Left lobe of liver (tissue), 2 donors: Measurements from ENCODE around the gene ARPC1A. TPM values are rescaled to one million over a fixed set of nuclear protein-coding genes. Genes with fewer than 3 reads are reported as not detected.
"Not testable (repeated sequence)": the region's sequence is repeated elsewhere in the genome, so short reads cannot be mapped to it uniquely, and the experiment has no call there.

Experiments
- ATAC-seq: fragments of 200-7000 bp; cut with Tn5 transposase; one replicate; pipeline ENCODE4 v1.9.1; 2020; ENCODE audit warnings: mild to moderate bottlenecking, moderate library complexity
- DNase-seq: peaks from one replicate; pipeline ENCODE4 v3.0.0-alpha.2; 2020; ENCODE audit warnings: low spot score
- total RNA-seq: library from RNA; stranded (reverse); gene quantifications from one replicate; pipeline ENCODE4 v1.2.1, GENCODE V29; 2021
- donor health status: DM: no; HTN: no; CAD: no; lungs with moderate emphysema.
- donor health status: DM: no; HTN: yes; CAD: no.

Gene ARPC1A
- 64.2 TPM for total RNA-seq

DNA sequence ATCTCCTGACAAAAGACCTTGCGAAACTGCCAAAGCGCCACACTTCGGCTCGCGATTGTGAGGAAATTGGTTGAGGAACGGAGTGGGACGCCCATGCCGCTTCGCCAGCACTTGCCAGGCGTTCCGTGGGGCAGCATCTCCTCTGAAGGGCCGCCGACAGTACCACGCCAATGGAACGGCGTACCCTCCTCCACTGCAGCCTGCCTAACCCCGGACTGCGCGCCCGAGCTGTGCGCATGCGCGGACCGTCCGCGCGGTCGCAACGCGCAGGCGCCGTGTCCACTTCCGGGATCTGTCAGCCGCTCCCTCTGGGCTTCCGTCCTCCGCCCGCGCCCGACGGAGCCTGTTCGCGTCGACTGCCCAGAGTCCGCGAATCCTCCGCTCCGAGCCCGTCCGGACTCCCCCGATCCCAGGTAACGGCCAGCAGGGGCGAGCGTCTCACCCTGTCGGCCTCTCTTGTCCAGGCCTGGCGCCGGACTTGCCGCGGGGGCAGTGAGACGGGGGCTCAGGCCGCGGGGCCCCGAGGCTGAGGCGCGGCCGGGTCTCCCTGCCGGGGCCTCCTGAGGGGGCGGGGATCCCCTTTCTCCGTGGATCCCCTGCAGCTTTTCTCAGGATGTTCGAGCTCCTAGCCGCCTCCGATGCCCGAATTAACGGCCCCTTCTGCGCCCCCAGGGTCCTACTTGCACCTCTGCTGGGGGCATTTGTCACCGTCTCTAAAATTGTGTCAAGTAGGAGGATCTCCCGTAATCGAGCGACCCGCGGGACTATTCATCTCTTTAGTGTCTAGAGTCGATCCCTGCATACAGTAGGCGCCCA lies at the start of gene ARPC1A:
Gene ARPC1A (plus strand): TSS at position 307 of the 816 bp plus-strand sequence. CDS start 7,456 bp downstream, outside the sequence.
- ATAC-seq (peak; percentile 93), DNase-seq (peak; percentile 92)

GRCh38 chr7:99278180-99278579 lies 47.5 kb upstream of the ARPC1A start:
- DNase-seq, result no peak

DNA sequence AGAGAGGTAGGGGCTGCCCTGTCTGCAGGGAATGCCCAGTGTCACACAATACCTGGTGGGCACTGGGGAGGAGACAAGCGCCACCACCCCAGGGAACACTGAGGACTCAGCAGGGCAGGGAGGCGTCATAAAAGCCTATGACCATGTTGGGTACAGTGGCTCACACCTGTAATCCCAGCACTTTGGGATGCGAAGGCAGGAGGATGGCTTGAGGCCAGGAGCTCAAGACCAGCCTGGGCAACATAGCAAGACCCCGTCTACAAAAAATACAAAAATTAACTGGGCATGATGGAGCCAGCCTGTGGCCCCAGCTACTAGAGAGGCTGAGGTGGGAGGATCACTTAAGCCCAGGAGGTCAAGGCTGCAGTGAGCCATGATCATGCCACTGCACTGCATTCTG lies 41.5 kb upstream of the ARPC1A start:
- DNase-seq, ATAC-seq: not testable (repeated sequence)

More at GRCh38 chr7:99278180-99278579, 47.5 kb upstream of the ARPC1A start:
- ATAC-seq, result no peak

GRCh38 chr7:99287779-99288534 lies 37.7 kb upstream of the ARPC1A start:
- no peak for DNase-seq
- no peak for ATAC-seq

GRCh38 chr7:99289185-99289584 lies 36.5 kb upstream of the ARPC1A start:
- ATAC-seq, result no peak
- no peak for DNase-seq

DNA sequence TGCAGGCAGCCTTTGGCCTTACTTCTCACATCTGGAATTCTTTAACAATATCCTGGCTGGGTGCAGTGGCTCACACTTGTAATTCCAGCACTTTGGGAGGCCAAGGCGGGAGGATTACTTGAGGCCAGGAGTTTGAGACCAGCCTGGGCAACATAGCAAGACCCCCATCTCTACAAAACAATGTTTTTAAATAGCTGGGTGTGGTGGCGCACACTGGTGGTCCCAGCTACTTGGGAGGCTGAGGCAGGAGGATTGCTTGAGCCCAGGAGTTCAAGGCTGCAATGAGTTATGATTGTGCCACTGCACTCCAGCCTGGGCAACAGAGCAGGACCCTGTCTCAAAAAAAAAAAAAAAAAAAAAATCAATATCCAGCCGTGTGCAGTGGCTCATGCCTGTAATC lies 35.5 kb upstream of the ARPC1A start:
- DNase-seq, ATAC-seq: not testable (repeated sequence)

DNA sequence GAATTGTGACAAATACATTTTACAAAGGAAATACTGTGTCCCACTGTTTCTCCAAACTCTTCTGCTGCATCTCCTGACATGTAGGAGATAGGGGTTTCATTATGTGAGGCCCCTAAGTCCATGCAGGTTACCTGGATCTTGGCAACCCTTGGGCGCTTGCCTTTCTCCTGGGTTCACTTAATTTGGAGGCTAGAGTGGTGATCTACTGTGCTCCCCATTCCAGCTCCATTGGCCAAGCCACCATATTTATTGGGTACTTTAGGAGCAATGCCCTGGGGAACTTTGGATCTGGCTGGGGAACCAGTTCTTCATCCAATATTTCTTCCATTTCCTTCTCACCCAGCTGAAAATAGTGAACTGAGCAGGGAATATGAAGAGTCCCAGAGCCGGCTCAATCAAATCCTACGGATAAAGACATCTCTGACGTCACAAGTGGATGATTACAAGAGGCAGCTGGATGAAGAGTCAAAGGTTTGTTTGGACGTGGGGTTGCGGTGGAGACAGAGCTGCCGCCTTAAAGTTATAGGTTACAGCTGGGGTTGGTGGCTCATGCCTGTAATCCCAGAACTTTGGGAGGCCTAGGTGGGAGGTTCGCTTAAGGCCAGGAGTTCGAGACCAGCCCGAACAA lies 34.6 kb upstream of the ARPC1A start:
- ATAC-seq (peak; percentile 38), DNase-seq (no peak)

DNA sequence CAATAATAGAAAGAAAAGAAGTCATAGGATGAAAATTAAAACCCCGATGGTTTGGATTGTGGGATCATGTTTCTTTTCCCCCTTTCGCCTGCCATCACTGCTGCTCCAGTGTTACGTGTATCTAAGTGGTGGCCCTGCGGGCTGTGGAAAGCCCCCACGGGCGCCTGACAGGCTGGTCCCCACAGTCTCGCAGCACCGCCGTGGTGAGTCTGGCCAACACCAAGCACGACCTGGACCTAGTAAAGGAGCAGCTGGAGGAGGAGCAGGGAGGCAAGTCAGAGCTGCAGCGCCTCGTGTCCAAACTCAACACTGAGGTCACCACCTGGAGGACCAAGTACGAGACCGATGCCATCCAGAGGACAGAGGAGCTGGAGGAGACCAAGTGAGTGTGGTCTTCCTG lies 33.6 kb upstream of the ARPC1A start:
- ATAC-seq, result no peak
- DNase-seq, result no peak

GRCh38 chr7:99293167-99293566 lies 32.5 kb upstream of the ARPC1A start:
- ATAC-seq, result no peak
- DNase-seq, result no peak

DNA sequence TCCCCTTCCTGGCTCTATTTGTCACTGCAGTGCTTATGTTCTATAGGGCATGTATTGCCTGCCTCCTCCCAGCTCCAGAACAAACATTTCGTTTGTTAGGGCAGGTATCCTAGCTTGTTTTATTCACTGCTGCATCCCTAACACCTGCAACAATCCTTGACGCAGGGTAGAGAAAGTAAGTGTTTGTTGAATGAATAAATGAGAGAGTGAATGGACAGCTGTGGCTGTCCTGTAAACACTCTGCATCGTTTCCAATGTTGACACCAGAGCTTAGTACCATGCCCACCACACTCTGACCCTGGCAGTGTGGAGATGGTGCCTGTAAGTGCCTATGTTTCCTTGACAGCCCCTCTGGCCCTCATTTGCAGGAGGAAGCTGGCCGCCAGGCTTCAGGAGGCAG lies 32.0 kb upstream of the ARPC1A start:
- no peak for DNase-seq
- ATAC-seq, result no peak

DNA sequence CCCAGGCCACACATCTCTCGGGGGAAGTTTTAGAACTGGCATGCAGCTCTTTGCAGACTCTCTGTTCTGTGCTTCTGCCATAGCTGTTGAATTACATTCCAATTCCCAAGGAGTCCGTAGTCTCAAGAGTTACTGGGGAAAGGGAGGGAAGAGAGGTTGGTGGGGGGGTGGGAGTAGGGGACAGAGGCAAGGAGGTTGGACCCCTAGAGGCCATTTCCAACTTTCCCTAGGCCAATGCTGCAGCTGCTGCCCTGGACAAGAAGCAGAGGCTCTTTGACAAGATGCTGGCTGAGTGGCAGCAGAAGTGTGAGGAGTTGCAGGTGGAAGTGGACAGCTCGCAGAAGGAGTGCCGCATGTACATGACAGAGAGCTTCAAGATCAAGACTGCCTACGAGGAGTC lies 29.2 kb upstream of the ARPC1A start:
- no peak for DNase-seq
- no peak for ATAC-seq

- ATAC-seq (no peak), DNase-seq (no peak)
Observed at GRCh38 chr7:99301496-99301895, 24.2 kb upstream of the ARPC1A start.

- DNase-seq (no peak), ATAC-seq (no peak)
Observed at GRCh38 chr7:99305473-99306260, 20.0 kb upstream of the ARPC1A start.

DNA sequence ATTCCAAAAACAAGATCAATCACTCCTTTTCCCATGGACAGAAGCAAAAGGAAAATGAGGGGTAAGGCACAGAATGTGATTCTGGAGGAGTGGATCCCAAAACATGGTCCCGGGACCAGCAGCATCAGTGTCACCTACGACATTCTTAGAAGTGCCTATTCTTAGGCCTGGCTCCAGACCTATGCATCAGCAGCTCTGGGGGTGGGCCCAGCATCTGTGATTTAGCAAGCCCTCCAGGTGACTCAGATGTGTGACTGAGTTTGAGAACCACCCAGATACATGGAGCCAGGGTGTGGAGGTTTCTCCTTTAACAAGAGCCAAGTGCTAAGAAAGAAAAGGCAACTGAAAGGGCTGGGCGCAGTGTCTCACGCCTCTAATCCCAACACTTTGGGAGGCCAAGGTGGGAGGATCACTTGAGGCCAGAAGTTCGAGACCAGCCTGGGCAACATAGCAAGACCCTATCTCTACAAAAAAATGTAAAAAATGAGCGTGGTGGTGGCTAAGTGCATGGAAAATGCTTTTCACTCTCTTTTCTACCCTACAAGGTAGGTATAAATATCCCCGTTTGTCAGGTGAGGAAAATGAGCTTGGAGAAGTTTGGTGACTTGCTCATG lies 17.1 kb upstream of the ARPC1A start:
- DNase-seq (no peak), ATAC-seq (no peak)

GRCh38 chr7:99309111-99309510 lies 16.6 kb upstream of the ARPC1A start:
- ATAC-seq (no peak), DNase-seq (no peak)

DNA sequence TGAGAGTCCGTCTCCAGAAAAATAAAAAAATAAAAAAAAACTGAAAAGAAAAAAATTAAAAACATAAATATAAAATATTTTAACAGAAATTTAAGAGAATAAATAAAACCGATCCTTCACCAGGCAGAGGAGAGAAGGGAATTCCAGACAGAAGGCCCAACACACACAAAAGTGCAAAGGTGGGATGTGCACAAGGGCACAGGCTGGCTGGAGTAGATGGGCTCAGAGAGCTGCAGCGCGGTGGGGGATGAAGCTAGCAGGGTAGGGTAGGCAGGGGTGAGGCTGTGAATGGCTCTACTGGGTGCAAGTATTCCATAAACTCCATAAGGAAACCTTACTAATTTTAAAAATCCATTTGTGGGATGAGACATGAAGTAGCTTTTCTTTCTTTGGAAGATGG lies 15.7 kb upstream of the ARPC1A start:
- ATAC-seq (no peak), DNase-seq (no peak)

- DNase-seq, result no peak
Observed at GRCh38 chr7:99311702-99312101, 14.0 kb upstream of the ARPC1A start.

DNA sequence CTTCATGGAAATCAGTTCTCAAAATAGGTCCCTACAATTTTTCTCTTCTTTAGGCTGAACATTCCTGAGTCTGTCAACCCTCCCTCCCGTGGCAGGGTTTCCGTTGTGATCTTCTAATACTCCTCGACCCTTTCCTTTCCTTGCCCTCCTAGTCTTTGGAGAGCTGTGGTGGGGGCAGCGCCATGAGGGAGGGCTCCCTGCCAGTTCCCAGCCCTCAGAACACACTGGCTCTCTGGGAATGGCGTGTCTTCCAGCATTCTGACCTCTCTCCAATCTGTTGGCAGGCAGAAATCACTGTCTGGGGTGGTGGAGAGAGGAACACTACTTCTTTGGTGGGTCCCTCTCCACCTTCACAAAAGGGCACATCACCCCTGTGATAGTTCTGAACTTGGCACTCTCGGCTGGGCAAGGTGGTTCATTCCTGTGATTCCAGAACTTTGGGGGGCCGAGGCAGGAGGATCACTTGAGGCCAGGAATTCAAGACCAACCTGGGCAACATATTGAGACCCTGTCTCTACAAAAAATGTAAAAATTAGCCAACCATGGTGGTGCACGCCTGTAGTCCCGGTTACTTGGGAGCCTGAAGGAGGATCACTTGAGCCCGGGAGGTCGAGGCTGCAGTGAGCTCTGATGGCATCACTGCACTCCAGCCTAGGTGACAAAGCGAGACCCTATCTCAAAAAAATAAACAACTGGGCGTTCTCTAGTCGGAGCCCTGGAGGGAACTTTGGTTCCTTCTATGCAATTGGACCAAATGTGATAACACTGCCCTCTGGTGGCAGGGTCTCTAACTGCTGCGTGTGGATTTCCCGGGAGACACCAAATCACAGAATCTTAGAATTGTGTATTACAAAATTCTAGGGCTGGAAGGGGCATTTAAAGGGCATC lies 13.1 kb upstream of the ARPC1A start:
- ATAC-seq (peak; percentile 98), DNase-seq (peak; percentile 72)

More at GRCh38 chr7:99311702-99312101, 14.0 kb upstream of the ARPC1A start:
- no peak for ATAC-seq

DNA sequence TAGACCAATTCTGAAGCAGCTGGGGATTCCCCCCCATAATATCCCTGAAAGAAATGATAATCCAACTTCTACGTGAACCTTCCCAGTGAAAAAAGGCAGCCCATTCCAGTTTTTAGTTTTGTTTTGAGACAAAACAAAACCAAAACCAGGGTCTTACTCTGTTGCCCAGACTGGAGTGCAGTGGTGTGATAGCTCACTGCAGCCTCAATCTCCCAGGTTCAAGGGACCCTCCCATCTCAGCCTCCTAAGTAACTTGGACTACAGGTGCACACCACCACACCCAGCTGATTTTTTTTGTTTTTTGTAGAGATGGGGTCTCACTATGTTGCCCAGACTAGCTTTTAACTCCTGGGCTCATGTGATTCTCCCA lies 12.5 kb upstream of the ARPC1A start:
- ATAC-seq, result no peak
- DNase-seq, result no peak
